HS-27A (cell line): ENCODE data around the gene FBXL14.

Experiments
- DNase-seq: peaks from one replicate; pipeline ENCODE4 v3.0.0-alpha.2; 2012; ENCODE audit warnings: low read depth, missing footprints

Gene FBXL14

DNA sequence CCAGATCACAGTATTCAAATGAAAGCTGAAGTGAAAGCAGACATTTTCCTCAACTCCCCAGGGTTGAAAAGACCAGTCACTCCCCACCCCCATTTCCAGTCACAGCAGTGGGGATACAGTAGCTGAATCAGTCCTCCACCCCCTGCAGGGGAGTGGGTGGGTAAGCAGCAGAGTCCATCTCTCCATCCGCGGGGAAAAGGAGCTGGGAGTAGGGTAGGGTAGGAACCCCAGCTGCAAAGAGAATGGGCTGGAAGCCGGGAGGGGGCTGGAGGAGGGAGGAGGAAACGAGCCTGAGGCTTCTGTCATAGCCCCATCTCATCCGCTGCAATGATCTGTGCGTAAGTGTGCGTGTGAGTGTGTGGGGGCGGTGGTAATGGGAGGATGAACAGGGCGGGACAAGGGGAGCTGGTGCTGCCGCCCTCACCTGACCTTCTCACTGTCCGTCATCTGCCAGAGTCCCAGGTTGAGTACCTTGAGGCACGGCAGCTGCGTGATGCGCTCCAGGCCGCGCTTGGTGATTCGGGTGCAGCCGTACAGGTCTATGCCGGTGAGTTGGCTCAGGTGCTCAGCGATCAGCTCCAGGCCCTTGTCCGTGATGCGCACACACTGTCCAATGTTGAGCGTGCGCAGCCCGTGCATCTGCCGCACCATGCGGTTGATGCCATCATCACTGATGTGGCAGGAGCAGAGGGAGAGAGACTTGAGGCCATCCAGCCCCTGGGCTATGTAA is 1.8 kb downstream of the FBXL14 start:
- DNase-seq = no peak

DNA sequence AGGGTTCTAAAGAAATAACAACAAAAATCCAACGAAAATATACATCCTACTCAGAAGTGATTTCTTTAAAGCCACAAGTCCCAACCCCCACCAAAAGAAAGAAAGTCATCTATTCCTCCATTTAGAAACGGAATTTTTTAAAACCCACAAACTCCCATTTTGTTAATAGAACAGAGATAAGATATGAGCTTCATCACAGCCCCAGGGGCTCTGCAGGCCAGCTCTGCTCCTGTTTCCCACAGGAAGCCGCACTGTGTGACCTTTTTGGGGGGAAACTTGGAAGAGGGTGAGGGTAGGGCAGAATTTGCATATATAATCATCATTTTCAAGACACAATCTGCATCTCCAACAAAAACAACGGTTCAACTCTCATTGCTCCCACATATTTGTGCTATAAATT is 2.8 kb downstream of the FBXL14 start:
- no peak for DNase-seq

DNA sequence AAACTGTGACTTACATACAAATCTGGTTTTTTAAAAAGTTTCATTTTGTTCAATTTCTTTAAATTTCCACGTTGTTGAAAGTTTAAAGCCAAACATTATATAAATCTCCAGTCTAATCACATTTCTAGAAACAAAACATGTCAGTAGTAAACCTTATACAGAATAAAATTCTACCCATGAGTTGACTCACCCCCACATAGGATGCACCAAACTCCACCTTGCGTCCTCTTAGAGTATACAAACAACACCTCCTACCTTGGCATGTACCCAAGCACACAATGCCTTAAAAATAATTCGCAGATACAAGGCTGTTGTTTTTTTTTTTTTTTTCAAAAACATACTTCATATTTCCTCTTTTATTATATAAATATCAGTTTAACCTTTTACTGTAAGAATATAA is 3.3 kb downstream of the FBXL14 start:
- no peak for DNase-seq

DNA sequence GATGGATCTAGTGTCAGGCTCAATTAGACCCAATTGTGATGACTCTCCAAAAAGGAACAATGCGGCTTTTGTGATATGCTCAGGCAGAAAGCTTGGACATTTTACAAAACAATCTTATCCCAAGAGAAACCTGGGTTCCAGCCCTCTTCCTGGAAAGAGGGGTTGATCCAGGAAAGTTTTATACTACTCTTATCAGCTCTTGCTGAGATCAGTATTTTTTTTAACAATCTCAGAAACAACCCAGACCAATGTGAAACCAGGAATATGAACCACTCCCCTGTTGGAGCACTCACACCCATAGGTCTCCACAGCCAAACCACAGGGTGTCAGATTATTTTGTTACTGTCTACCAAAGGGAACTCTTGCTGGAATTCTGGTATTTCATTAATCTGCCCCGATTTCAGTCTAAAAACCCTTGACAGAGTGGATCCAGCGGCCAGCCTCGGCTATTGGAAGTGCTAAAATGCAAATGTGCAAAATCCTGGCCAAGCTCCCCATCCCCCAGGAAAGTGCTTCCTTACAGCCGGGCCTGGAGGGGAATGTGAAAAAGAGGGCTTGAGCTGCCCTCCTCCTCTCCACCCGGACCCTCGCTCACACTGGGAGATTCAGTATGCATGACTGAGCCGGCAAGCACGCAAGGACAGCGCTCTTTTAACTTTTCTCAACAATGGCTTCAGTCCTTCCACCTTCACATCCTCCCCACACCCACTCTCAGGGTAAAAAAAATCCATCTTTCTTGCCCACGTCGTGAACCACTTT is 4.0 kb downstream of the FBXL14 start:
- no peak for DNase-seq

DNA sequence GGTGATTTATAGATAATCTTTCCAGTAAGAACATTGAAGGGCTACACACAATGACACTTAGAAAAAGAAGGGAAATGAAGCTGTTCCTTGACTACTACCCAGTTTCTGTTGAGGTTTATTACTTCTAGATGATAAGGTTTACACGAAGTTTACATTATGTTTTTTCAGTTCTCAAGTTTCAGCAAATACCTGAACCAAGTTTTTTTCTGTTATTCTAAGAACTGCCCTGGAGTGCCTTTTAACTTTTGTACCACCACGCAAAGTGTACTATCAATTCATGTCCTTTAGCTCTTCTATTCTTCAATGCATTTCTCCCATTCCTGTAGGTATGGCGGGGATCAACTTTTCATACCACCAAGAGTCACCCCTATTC is 5.8 kb downstream of the FBXL14 start:
- no peak for DNase-seq

DNA sequence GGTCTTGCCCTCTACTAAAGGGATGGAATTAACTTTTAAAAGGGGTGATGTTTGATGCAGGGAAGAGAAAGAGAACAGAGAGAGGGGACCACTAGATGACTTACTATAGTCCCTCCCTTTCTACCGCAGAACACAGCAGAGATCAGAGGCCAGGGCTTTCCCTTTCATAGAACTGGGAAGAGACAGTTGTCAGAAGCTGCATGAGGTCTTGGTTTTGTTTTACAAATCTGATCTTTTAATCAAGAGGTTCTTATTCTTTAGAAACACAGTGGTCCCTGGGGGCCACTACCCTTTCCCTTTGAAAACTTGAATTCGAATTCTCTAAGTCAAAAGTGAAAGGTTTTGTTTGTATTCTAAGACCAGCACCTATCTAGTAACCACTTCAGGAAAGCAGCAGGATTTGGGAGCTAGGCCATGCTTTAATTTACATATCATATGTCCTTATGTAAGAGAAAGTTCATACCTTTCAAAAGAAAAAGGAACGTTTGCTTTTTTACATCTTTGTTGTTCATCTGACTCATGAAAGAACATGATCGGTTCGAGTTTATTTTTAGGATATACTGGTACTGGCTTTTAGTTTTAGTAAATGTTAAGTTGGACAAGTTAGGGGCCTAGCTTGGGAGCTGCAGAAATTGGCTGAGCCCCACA is 6.3 kb downstream of the FBXL14 start:
- no peak for DNase-seq

DNA sequence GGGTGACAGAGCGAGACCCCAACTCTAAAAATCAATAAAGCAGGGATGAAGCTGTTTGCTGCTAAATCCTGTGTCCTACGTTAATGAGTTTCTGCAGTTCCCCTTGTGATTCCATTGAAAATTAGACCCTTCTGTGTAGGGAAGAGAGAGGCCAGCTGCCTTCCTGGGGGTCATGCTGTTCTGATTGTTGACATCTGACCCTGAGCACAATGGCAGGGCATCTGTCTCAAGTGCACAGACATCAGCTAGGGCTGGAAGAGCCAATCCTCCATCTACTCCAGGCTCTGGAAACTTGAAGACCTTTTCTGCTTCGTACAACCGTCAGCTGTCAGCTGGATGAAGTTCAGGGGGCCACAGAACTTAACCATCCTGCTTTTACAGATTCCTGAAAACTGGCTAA is 10.1 kb downstream of the FBXL14 start:
- no peak for DNase-seq

DNA sequence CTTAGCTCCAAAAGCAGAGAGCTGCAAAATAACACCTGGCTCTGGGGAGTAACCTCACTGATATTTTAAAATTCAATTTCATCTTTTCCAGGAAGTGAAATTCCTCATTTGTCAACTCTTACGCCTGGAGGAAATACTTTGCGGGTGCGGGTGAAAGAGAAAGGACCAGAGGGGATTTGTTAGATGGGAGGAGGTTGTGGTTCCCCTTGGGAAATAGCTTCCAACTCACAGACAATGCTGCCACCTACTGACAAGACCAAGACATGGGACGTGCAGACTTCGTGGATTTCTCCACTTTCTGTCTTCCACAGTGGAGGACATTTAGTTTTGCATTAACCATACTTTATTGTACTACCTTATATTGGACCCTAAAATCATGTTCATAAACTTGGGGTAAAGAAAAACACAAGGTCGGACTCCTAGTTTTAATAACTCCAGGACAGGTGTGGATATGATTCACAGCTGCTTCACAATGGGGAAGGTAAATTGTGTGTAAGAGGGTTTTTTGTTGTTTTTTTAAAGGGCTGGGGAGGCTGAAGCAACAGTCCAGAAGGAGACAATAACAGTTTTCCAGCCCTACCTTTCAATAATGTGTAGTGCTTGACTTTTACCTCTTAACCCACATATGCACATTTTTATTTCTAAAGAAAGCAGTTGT is 10.8 kb downstream of the FBXL14 start:
- DNase-seq = peak; percentile 84

DNA sequence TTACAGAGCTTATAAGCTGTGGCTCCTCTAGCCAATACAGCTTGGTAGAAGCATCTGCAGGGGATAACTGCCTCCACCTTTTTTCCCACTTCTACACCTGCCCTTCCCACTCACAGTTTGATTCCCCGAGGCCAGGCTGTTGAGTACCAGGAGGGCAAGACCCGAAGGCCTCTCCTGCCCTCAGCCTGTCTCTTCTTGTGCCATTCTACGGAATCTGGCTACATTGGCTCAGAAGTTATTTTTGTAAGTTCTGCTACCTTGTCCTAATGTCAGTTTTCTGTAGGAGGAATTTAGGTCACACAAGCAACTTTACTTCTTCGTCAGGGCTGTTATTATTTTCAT is 11.7 kb downstream of the FBXL14 start:
- DNase-seq = no peak

DNA sequence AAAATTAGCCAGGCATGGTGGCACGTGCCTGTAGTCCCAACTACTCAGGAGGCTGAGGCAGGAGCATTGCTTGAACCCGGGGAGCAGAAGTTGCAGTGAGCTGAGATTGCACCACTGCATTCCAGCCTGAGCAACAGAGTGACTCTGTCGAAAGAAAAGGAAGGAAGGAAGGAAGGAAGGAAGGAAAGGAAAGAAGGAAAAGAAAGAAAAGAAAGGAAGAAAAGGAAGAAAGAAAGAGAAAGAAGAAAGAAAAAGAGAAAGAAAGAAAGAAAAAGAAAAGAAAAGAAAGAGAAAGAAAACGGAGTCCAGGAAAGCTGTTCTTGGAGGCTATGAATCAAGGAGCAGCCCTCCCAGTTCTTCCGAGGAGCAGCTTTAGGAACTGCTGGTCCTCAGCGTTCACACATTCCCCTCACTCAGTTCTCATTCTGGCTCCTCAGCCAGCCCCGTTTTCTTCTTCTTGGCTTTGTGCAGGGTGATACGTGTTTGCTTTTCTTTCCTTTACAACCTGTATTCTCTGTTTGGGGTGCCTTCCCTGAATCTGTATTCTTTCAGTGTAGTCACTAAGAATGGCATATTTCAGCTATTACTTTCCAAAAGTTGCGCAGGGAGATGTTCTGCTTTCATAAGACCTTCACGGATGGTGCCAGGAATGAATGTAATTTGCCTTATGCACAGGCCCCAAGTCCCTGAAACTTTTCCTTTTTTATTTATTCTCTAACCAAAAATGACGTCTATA is 12.2 kb downstream of the FBXL14 start:
- DNase-seq = no peak

DNA sequence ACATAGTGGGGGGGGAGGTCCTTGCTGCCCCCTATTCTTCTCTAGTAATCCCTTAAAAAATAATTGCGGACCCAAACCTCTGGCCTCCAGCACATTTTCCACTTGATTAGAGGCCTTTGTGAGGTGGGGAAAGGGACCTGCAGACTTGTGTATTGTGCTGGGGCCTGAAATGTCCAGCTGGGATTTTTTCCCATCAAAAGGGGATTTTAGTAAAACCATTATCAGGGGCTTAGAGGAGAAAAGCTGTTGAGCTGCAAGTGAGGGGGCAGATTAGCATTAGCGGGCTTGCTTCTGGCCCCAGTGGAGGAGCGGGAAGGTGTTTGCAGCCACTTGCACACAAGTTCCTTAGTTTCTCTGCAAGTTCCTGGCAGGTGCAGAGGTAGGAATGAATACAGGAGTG is 13.9 kb downstream of the FBXL14 start:
- no peak for DNase-seq

DNA sequence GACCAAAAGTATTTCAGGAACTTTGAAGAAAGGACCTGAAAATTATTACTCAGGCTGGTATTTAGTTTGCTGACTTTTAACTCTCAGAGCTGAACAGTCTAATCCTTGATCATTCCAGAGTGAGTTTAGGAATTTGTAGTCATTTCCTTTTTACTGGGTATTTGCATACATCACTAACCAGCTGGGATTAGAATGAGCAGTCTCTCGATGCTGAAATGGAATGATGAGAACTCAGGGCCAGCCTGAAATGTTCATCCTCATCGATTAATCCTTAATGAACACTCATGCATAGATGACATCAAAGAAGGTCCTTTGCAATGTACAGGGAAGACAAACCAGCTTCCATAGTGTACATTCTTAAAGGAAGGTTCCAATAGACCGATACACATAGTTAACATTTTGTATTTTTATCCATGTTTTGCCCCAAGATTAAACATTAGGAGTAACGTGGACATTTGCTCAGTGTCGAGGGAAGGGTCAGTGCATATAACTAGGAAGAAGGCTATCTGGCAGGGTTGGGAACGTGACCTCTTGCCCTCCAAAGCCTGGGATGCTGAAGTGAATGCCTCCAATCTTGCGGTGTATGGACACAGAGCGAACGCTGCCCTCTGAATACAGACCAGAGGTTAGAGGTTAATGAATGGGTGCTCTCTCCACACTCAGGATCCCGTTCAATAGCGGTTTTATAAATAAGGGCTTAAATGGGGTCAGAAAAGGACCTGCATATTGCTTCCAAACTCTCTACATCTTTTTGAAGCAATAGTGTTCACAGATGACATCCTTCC is 14.5 kb downstream of the FBXL14 start:
- no peak for DNase-seq

DNA sequence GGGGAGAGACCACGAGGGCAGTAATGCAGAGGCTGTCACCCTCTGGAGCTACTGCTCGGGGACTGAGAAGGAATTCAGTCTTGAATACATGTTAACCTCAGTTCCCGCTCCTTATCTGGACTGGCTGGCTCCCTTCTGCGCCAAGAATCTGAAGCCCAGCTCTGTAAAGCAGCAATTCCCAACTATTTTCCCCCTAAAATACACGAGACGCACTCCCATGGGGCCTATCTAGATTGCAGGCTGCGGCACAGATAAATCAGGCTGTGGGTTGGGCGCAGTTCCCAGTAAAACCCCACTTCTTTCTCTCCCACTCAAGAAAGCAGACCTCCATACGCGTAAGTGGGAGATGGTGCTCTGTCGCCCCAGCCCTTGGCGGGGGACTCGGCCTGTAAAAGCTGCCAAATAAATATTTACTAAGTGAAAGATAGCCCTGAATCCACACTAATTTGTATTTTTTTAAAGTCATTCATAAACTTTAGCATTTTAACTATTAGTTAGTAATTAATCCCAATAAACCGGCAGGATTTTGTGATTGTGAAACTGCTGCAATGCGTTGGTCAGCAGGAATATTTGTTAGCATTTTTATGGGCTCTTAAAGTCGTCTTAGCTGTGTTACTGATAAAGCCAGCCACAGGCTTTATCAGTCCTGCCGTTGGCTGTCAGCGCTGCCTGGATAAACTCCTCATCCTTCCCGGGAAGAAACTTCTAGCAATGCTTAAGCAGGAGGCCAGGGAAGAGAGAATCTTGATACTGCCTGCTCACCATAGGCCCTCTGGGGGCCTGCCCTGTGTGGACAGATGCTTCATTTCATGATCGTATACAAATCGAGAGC is 17.8 kb downstream of the FBXL14 start:
- DNase-seq = no peak

DNA sequence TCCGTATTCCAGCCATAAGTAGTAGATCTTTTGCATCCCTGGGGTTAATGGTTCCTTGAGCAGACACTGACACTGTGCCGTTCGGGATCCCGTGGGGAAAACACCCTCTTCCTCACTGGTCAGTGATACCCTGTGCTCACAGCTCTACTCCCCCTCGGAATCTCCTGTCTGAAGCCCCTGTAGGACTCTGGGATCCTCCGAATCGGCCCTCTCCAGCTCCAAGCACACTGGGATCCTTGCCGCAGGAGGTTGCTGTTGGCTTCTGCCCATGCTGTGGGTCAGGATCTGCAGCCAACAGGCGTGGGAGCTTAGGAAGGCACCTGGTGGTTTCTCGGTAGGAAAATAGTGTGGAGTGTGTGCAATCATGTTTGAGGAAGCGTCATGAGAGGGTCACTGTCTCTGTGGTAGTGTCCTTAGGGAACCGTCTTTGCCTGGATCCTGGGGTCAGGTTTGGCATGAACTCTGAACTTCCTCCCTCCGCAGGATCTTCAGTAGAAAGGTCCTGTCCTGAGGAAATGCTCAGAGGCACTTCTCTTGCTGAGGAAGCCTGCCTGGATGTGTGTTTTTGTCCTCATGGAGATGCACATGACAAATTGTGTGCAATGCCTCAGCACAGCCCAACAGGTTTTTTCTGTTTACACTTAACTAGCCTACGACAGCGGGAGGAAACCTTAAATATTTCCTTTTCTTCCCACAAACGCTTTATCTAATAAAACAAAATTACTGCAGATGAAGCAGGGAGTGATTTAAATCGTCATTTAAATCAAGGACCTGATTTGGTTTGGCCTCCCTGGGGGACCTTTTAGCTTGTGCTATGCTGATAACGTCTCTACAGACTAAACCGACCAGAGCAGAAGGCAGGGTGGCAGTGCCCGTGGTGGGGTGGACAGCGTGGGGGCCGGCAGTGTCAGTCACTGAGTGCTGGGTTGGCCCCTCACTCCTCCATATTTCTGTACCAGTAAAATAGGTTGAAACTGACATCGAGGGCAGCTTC is 18.7 kb downstream of the FBXL14 start:
- DNase-seq = no peak

DNA sequence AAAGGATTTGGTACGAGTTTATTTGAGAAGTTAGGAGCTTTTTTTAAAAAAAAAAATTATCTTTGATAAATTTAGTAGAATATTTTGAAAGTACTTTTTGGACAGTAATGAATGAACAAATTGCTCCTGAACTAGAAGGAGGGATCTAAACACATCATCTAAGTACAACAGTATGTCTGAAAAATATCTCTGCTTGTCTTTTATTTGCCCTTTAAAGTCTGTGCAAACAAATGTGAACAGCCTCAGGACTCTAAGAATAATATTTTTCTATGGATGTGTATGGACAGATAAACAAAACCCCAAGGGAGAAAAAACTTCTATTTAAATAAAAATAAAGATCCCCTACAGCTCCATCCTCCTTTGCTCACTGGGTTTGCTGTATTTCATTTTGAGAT is 19.5 kb downstream of the FBXL14 start:
- no peak for DNase-seq

DNA sequence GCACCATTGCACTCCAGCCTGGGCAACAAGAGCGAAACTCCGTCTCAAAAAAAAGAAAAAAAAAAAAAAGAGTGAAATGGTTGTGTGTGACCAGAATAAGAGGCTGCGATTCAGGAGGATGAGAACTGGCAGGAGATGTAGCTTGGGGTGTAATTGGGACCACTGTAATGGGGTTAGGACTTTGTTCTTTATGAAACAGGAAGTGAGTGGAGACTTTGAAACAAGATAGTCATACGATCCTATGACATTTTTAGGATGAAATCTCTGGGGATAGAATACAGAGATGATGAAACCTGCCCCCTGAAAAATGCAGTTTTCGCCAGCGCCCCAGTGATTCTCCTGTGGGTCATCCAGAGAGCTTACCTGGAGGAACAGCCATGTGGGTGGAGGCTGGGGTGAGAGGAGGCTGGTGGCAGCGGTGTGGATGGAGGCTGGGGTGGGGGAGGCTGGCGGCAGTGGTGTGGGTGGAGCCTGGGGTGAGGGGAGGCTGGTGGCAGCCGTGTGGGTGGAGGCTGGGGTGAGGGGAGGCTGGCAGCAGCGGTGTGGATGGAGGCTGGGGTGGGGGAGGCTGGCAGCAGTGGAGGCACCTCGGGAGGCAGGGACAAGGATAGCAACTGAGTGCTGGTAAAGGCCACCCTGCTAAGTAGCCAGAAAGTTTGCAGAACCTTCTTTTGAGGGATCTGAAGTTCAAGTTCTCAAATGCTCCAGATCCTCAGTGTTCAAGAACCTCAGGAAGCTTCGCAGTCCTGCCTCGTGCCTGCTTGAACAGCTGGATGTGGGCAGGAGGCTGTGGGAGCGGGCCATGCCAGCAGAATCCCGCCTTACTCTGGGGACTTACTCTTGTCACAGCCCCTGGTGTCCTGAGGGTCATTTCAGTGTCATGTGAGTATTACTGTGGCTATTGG is 20.2 kb downstream of the FBXL14 start:
- DNase-seq = no peak

DNA sequence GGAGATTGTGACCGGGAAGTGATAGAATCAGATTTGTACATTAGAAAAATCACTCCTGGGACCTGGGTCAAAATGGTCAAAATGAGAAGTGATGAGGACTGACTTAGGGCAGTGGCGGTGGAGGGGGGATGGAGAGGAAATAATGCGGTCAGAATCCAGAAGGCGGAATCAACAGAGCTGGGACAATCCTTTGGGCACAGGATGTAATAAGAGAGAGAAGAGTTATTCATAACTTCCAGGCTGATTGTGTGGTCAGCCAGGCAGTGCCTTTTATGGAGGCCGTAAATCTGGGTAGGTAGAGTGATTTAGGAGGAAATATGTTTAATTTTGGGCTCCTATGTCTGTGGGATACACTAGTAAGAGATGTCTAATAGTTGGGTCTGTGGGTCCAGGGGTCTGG is 21.6 kb downstream of the FBXL14 start:
- DNase-seq = no peak

DNA sequence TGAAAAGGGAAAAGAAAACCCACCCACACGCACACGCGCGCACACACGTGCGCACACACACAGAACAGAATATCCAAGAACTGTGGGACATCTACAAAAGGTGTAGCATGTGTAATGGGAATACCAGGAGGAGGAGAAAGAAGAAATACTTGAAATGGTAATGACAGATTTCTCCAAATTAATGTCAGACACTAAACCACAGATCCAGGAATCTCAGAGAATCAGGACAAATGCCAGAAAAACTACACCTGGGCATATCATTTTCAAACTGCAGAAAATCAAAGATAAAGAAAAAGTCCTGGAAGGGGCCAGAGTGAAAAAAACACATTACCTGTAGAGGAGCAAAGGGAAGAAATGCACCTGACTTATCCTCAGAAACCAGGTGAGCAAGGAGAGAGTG is 26.5 kb downstream of the FBXL14 start:
- DNase-seq = no peak
